Brain microvascular endothelial cell (primary cell): ENCODE results near the gene VAV2.
A peak's percentile ranks its signal among the peaks of the same experiment; 100 is the strongest.
"Not testable (repeated sequence)": the region's sequence is repeated elsewhere in the genome, so short reads cannot be mapped to it uniquely, and the experiment has no call there.

Experiments
- DNase-seq: peaks from one replicate; pipeline ENCODE4 v3.0.0-alpha.2; 2020
- H3K27ac ChIP-seq: fragments of 250-450 bp; sonication (Bioruptor Pico); 2 replicates; pipeline ENCODE4 v1.5.1; 2020; ENCODE audit warnings: mild to moderate bottlenecking, moderate library complexity
- H3K27me3 ChIP-seq: fragments of 250-450 bp; sonication (Bioruptor Pico); replicated peaks from 2 replicates; pipeline ENCODE4 v1.5.1; 2020; ENCODE audit warnings: mild to moderate bottlenecking
- H3K36me3 ChIP-seq: fragments of 250-450 bp; sonication (Bioruptor Pico); replicated peaks from 2 replicates; pipeline ENCODE4 v1.5.1; 2020; ENCODE audit warnings: mild to moderate bottlenecking
- H3K4me3 ChIP-seq: 2 replicates; pipeline ENCODE4 v1.5.1; 2011; ENCODE audit warnings: low read depth, mild to moderate bottlenecking, control low read depth, low read length, moderate library complexity
- in situ Hi-C: cut with HindIII; loops from 2 replicates; pipeline ENCODE4 v1.10.0; 2017; ENCODE audit warnings: low sequenced_read_pairs, low pct_ligation_motif_present
- TF ChIP-seq, protein P1 (sequence below): IDR thresholded peaks from 2 replicates; pipeline ENCODE4 v1.5.1; 2011; ENCODE audit warnings: low read depth, mild to moderate bottlenecking, moderate library complexity, low read length, control low read depth, inconsistent platforms; ENCODE audit errors: missing control alignments

The VAV2 gene

DNA sequence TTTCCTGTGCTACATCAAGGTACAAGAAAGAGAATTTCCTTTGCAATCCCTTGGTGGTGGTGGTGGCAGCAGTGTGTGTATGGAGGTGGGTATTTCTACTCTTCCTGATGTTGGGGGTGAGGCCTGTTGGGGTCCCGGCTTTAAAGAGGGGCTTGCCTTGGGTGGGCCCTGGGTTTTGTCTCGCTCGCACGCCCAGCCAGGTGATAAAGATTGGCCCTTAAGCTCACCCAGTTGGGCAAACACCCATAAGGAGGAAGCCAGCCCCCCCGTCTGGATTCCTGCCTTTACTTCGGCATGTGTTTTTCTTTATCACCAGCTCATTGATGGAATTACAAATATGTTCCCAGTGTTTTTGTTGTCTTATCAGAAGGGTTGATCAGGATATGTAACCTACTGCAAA is 237.9 kb downstream of the VAV2 start:
- Histone ChIP-seq H3K27ac (no peak overlapping the region), H3K36me3 (no peaks in the 10 kb centered on the region), H3K4me3 (no peak overlapping the region), H3K27me3 (peaks cover 6% of the 10 kb centered on the region)
- DNase-seq = no peak
- TF ChIP-seq, protein P1, sequence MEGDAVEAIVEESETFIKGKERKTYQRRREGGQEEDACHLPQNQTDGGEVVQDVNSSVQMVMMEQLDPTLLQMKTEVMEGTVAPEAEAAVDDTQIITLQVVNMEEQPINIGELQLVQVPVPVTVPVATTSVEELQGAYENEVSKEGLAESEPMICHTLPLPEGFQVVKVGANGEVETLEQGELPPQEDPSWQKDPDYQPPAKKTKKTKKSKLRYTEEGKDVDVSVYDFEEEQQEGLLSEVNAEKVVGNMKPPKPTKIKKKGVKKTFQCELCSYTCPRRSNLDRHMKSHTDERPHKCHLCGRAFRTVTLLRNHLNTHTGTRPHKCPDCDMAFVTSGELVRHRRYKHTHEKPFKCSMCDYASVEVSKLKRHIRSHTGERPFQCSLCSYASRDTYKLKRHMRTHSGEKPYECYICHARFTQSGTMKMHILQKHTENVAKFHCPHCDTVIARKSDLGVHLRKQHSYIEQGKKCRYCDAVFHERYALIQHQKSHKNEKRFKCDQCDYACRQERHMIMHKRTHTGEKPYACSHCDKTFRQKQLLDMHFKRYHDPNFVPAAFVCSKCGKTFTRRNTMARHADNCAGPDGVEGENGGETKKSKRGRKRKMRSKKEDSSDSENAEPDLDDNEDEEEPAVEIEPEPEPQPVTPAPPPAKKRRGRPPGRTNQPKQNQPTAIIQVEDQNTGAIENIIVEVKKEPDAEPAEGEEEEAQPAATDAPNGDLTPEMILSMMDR = no peak
- in situ Hi-C loops = no loop called here

DNA sequence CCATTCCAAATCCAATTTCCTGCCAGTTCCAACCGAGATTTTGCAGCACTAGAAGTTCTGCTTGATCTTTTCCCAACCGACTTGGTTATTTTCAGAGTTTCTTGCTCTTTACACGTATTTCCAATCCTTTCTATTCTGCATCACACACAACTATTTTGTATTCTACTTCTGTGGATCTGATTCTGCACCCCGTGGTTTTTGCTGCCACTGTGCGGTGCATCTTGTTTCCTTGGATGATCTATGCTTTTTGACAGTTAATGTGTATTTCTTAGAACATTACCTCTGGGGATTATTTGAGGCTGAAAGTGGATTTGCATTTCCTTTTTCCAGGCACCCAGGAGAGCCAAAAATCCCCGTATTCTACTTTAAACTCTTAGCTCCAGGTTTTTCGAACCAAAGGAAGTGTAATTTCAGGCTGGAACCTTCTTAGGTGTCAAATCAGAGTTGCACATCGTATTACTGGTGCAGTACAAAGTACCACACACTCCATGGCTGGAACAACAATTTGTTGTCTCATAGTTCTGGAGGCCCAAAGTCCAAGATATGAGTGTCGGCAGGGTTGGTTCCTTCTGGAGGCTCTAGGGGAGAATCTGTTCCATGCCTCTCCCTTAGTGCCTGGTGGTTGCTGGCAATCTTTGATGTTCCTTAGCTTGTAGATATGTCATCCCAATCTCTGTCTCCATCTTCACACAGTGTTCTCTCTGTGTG is 239.2 kb downstream of the VAV2 start:
- H3K27ac ChIP-seq = no peak overlapping the region
- H3K27me3 ChIP-seq = peaks cover 6% of the 10 kb centered on the region
- H3K4me3 ChIP-seq = no peak overlapping the region
- TF ChIP-seq, protein P1 = no peak
- in situ Hi-C loops = no loop called here
- no peaks in the 10 kb centered on the region for H3K36me3 ChIP-seq
- no peak for DNase-seq

DNA sequence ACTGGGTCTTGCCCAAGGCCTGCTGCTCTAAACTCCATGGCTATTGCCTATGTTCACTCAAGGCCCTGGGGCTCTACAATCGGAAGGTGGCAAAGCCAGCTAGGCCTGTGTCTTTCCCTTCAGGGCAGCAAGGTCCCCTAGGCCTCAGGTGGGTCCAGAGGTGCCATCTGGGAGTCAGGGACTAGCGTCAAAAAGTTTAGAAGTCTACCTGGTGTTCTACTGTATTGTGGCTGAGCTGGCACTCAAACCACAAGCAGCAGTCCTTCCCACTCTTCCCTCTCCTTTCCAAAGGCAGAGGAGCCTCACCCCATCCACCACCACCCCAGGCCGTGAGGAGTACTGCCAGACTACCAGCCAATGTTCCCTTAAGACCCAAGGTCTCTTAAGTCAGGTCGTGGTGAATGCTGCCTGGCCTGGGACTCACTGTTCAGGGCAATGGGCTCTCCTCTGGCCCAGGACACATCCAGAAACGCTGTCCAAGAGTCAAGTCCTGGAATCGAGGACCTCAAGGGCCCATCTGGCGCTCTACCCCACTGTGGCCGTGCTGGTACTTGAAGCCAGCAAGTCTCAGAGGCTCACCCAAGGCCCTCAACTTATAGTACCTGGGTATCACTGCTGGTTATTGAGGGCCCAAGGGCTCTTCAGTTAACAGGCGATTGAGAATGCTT is 241.0 kb downstream of the VAV2 start:
- Histone ChIP-seq H3K4me3 (no peak overlapping the region), H3K27me3 (peaks cover 11% of the 10 kb centered on the region), H3K27ac (no peak overlapping the region), H3K36me3 (no peaks in the 10 kb centered on the region)
- in situ Hi-C loops = no loop called here
- DNase-seq = no peak
- TF ChIP-seq, protein P1 = no peak

DNA sequence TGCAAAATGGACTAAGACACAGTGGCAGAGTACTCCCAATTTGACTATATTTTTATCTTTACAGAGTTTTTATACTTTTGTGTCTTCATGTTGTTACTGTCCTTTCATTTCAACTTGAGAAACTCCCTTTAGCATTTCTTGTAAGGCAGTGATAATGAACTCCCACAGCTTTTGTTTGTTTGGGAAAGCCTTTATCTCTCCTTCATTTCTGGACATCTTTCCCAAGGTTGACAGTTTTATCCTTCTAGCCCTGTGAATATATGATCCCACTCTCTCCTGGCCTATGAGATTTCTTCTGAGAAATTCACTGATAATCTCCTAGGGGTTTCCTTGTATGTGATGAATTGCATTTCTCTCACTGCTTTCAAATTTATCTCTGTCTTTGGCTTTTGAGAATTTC is 244.8 kb downstream of the VAV2 start:
- Histone ChIP-seq H3K27me3 (peaks cover 13% of the 10 kb centered on the region), H3K4me3 (no peak overlapping the region), H3K36me3 (no peaks in the 10 kb centered on the region), H3K27ac (no peak overlapping the region)
- in situ Hi-C loops = no loop called here
- DNase-seq = no peak
- TF ChIP-seq, protein P1 = no peak

DNA sequence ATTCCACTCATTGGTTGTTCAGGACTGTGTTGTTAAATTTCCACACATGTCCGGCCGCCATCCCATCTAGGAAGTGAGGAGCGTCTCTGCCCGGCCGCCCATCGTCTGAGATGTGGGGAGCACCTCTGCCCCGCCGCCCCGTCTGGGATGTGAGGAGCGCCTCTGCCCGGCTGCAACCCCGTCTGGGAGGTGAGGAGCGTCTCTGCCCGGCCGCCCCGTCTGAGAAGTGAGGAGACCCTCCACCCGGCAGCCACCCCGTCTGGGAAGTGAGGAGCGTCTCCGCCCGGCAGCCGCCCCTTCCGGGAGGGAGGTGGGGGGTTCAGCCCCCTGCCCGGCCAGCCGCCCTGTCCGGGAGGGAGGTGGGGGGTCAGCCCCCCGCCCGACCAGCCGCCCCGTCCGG is 247.6 kb downstream of the VAV2 start:
- H3K27me3 ChIP-seq, H3K4me3 ChIP-seq, H3K27ac ChIP-seq, in situ Hi-C loops, H3K36me3 ChIP-seq, DNase-seq: not testable (repeated sequence)

DNA sequence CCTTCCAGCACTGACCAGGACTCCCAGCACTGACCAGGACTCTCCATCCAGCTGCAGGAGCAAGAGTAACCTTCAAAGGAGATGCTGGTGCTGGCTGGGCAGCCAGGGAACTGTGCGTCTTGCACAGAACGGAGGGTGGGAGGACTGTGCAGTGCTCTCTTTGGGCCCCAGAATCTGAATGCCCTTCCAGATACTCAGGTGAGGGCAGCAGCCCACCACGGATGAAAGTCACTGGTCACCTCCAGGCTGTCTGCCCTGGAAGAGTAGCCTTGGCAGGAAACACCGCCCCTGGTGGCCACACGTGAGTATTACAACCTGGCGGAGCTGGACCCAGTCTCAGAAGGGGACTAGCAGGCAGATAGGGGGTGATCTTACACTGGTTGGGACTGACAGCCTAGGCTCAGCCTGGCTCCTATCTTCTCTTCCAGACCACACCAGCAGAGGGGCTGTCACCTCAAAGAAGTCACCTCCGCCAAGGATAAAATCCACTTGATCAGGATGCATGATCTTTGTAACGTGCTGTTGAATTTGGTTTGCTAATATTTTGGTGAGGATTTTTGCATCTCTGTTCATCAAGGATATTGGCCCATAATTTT is 249.2 kb downstream of the VAV2 start:
- Histone ChIP-seq H3K27me3 (peaks cover 7% of the 10 kb centered on the region), H3K36me3 (no peaks in the 10 kb centered on the region), H3K27ac (no peak overlapping the region), H3K4me3 (no peak overlapping the region)
- in situ Hi-C loops = no loop called here
- TF ChIP-seq, protein P1 = peak; percentile 99
- DNase-seq = peak; percentile 54
